Putamen (tissue), 1 donor: Measurements from ENCODE around the gene WNT9B.

Experiments
- DNase-seq: peaks from one replicate; pipeline ENCODE4 v3.0.0-alpha.2; 2016; ENCODE audit warnings: low spot score

The WNT9B gene

DNA sequence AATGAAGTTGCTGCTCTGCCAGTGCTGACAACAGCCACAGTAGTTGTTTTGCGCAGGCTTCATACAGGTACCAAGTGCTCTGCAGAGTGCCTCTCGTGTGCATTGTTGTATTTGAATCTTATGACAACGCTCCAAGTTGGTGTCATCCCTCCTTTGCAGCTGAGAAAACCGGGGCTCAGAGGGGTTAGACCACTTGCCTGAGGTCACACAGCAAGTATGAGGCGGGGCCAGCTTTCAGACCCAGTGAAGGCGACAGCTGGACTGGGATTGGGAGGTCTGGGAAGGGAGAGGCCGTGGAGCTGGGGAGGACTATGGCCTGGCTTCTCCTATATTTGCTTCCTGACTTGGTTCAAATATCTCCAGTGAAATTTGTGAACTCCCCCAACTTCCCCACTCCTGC is 33.2 kb downstream of the WNT9B start:
- DNase-seq = no peak

DNA sequence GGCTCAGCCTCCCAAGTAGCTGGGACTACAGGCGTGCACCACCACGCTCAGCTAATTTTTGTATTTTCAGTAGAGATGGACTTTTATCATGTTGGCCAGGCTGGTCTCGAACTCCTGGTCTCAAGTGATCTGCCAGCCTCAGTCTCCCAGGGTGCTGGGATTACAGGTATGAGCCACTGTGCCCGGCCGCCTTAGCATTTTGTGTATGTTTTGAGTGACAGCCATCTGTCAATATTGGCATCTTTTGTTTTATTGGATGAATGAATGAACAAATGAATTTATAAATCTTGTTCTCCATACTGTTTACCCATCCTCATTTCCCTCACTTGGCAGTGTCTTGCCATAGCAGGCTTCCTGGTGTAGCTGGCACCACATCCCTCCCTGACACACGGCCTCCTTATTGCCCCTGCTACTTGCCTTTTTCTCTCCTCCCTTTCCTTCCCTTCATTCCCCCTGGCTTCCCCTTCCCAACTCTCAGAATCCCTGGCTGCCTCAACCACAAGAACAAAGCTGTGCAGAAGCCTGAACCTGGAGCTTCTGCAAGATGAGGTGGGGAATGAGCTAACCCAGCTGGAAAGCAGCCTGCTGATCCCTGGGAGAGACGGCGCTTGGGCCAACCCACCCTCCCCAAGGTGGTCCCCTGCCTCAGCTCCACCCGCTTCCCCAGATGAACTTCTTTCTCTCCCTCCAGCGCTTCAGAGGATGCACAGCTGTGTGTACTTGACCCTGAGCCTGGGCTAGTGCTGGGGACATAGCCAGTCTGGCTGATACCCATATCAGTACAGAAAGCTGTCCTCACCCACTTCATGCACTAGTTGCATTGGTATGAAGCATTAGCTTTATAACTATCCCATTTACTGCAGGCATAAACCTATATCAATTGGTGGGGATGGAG is 34.3 kb downstream of the WNT9B start:
- no peak for DNase-seq

DNA sequence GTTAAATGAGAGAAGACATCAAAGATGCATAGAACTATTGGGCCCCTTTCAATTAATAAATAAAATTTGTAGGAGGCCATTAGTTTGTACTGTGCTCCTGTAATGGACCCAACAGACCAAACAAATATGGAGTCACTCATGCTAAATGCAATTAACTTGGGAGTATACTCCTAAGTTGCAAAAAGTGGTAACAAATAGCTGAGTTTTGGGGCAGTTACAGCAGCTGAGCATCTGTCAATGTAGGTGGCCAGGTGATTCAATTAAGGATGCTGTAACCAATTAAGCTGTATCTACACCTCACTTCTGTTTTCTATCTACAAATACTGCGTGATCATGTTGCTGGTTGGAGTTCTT is 34.9 kb downstream of the WNT9B start:
- DNase-seq = no peak

DNA sequence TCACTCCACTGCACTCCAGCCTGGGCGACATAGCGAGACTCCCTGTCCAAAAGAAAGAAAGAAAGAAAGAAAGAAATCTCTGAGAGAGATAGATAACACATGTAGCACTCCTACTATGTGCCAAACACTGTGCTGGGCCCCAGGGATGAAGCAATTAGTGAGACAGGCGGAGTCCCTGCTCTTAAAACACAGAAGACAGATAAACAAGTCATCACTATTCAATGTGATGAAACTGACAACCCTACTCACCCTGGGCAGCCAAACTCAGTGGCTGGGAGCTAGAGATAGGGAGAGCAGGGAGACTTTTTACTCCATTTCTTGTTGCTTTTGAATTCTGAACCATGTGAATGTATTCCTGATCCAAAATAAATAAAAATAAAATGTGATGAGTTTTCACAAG is 36.3 kb downstream of the WNT9B start:
- DNase-seq = no peak

DNA sequence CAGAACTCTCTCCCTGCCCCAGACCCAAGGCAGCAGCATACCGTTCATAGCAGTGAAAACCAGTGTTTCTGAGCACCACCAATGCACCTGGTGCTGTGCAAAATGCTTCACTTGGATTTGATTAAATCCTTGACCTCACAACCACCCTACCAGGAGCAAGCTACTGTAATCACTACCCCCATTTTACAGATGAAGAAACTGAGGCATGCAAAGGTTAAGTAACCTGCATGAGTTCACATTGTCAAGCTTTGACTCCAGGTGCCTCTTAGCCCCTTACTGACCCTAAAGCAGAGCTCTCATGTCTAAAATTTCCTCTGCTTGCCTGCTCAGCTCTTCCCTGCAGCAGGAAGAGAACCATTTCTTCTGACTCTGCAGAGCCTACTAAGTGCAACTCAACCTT is 37.3 kb downstream of the WNT9B start:
- no peak for DNase-seq

DNA sequence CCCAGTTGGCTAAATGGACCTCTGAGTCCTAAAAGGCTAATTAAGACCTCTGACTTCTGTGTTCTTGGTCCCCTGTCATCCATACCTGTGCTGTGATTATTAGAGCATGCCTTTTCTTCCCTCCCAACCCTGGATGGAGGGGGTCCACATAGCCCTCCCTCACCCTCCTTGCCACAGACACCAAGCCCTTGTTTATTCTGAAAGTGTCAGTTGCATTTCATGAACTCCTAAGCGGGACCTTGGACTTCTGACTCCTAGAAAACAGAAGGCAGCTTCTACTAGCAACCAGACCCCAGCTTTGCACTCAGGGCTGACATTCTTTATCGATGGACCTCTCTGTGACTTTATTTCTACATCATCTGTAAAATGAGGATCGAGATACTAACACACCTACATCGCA is 38.1 kb downstream of the WNT9B start:
- DNase-seq = no peak

DNA sequence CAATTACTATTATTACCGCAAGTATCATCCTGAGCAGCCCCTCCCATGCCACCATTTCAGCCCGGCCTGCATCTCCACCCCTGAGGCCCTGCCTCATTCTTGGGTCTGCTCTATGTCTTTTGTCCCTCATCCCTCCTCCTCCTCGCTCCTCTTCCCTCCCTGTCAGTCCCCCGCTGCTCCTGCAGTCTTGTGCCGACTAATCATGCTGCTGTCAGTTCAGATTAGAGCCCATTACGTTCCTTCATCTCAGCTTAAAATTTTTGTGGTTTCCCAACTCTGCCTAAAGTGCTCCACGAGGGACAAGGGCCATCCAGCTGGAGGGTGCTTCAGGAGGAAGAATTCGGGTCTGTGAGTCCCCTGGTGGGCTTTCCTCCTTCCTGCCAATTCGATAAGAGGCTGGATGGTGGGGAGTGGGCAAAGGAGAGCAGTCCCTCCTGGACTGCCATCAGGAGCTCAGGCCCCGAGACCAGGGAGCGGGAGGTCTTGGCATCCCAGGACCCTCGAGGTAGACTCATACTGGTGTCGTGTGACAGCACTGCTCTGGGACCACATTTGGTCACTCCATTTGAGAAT is 38.7 kb downstream of the WNT9B start:
- no peak for DNase-seq

DNA sequence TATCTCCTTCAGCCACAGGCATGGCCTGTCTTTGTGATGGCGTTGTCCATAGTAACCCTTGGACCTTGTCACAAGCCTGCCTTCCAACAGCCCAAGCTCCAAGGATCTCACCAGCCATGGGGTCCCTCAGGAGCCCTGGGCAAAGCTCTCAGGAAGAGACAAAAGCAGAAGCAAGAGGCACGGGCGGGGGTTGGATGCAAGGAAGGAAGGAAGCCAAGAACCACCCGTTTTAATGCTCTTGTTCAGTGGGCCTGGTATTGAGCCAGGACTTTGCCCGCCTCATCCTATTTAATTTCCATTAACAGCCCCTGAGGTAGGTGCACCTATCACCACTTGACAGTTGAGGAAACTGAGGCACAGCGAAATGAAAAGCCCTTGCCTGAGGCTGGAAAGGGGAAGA is 39.3 kb downstream of the WNT9B start:
- DNase-seq = no peak

DNA sequence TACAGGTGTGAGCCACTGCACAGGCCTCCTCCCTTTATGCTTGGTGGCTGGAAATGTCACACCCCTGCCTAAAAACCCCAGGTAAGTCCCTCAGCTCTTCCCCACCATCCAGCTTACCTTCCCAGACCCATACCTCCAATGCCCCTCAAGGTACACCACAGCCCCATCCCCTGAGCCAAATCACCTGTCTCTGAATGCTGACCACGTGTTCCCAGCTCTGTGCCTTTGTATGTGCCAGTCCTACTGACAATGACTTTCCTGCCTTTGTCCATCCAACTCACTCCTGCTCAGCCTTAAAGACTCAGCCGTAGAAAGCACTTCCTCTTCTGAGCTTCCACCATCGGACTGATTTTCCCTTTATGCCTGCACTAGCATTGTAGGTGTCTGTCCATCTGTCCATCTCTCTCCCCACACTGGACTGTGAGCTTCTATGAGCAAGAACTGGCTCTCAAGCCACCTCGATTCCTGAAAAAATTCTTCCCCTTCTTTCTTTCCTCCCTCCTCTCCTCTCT is 40.9 kb downstream of the WNT9B start:
- no peak for DNase-seq

DNA sequence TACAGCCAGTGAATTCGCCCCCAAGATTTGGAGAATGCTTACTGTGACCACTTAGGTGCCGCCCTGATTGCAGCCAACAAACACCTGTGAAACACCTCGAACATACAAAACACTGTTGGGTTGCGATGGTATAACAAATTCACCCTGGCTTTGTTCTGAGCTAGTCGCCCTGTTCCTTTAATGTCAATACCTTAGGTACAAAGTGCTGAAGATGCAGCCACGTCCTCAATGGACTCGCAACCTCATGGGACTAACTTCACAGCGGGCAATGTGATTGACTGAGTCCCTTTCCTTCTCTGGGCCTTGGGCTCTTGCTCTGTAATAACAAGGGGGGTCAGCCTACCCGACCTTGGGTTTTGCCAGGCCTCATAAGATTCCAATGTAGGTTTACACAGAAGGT is 42.6 kb downstream of the WNT9B start:
- DNase-seq = no peak

DNA sequence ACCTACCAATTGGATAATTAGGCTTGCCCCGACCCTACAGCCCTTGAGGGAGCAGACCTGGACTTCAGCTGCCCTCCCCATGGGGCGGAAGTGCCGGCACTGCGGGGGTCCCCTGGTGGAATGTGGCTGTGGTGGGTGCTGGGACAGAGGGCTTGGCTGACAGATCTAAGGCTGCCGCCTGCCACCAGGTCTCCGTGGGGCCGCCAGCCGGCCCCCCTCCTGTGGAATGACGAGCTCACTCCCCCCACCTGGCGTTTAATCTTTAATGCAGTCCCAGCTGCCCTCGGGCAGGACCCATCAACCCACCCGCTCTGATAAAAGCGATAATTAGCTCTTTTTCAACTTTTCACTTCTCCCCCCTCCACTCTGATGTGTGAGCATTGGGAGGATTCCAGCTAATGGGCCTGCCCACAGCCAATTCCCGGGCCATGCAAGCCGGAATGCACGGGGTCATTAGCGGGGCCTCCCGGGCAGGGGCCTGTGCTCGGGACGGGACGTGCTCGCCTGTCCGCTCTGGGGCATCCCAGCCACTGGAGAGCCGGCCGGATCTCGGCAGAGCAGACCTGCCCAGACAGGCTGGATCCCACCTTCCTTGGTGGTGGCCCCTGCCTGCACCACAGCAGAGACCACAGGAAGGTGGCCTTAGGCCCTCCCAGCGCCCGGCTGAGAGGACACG is 43.2 kb downstream of the WNT9B start:
- no peak for DNase-seq

DNA sequence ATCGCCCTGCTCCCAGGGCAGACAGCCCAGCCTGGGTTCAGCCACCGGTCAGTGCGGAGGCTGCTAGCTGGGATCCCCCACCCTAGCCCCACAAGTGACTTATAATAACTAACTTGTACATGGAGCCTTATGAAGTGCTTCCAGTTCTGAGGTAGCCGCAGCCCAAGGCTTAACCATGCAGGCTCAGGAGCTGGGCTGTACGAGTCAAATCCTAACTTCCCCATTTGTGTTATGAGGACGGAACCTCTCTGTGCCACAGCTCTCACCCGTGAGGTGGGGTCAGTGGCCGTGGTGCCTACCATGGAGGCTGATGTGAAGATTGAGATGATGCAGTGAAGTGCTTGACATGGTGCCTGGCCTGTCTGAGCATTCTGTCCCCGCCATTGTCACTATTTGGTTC is 43.8 kb downstream of the WNT9B start:
- no peak for DNase-seq

DNA sequence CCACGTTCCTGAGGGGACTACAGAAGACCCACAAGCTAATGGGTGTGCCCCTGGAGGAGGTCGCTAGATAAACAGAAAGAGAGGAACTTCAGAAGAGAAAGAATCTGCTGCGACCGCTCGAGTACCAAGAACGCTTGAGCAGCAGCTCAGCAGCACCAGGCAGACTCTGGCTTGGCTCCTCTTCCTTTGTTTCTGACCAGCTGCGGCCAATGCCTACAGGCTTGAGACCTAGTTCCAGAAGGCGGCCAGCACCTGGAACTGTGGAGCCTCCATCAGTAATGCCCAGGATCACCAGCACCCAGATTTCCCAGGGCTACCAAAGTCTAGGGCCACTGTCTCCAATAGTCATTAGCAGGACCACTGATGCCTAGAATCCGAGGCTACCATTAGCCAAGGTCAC is 45.6 kb downstream of the WNT9B start:
- no peak for DNase-seq

DNA sequence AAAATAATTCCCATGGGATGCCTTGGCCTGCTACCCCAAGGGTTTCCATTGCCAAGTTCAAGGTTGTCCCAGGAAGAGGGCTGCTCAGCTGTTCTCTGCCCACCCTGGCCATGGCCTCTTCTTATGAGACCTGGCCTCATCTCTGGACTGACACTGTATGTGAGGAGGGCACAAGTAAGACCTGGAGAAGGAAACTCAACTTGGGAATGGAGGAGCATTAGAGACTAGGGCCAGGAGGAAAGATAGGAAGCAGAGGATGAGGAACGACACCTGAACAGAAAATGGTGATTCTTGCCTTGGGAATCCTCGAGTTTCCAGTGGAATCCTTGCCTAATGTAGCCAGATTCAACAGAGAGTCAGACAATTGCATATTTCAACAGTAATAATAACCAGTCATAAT is 47.0 kb downstream of the WNT9B start:
- no peak for DNase-seq

DNA sequence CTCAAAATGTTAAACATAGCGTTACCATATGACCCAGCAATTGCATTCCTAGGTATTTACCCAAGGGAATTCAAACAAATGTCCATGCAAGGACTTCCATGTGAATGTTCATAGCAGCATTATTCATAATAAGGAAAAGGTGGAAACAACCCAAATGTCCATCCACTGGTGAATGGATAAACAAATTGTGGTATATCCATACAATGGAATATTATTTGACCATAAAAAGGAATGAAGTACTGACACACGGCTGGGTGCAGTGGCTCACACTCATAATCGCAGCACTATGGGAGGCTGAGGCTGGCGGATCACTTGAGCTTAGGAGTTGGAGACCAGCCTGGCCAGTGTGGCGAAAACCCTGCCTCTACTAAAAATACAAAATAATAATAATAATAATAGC is 47.5 kb downstream of the WNT9B start:
- DNase-seq = no peak

DNA sequence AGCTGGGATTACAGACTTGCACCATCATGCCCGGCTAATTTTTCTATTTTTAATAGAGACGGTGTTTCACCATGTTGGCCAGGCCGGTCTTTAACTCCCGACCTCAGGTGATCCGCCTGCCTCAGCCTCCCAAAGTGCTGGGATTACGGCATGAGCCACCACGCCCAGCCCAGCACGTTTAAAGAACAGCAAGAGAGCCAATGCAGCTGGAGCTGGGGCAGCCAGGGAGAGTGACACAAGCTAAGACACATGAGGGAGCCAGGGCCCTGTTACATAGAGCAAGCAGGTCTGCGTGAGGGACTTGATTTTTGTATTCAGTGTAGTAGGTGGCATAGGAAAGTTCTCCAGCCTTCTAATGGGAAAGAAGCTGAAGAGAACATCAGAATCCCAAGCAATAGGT is 49.9 kb downstream of the WNT9B start:
- DNase-seq = no peak

DNA sequence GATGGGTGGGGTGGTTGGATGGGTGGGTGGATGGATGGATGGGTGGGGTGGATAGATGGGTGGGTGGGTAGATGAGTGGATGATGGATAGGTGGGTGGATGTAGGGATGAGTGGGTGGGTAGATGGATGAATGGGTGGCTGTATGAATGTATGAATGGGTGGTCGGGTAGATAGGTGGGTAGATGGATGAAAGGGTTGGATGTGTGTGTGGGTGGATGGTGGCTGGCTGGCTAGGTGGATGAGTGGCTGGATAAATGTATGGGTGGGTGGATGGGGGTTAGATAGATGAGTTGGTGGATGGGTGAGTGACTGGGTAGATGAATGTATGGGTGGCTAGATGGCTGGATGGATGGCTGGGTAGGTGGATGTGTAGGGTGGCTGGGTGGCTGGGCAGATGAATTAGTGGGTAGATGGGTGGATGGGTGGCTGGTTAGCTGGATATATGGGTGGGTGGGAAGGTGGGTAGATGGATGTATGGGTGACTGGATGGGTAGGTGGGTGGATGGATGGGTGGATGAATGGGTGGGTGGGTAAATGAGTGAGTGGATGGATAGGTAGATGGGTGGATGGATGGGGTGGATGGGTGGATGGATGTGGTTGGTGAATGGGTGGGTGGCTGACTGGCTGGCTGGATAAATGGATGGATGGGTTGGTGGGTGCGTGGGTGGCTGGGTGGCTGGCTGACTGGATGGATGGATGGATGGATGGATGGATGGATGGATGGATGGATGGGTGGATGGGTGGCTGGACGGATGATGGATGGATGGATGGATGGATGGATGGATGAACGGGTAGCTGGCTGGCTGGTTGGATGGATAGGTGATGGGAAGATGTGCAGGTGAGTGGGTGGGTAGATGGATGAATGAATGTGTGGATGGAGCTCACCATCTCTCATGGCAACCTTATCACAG is 52.6 kb downstream of the WNT9B start:
- DNase-seq = no peak

DNA sequence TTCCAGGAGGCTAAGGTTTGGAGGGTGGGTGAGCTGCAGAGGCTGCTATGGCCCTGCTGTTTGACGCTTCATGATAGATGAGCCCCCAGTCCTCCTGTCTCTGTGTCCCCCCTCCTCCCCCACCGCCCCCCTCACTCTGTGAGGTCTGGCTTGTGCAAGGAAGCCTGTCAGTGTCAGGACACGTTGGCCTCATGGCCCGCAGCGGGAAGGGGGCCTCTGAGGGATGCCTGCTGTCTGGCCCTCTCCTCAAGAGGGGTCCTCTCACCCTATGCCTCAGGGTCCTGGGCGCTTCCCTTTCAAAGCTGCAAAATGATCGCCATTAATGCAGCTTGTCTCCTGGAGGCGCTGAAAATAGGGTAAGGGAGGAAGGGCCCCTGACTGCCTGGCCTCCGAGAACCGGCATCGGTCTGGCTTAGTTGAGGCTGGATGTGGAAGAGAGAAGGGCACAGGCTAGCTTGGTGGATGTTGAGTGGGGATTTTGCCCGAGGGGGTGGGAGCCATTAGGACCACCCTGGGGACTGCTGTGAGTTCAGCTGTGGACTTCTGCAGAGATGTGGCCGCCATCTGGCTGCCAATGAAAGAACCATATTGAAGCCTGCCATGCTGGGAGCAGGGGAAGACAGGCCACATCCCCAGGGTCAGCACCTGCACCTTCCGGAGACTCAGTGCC is 56.8 kb downstream of the WNT9B start:
- DNase-seq = no peak

DNA sequence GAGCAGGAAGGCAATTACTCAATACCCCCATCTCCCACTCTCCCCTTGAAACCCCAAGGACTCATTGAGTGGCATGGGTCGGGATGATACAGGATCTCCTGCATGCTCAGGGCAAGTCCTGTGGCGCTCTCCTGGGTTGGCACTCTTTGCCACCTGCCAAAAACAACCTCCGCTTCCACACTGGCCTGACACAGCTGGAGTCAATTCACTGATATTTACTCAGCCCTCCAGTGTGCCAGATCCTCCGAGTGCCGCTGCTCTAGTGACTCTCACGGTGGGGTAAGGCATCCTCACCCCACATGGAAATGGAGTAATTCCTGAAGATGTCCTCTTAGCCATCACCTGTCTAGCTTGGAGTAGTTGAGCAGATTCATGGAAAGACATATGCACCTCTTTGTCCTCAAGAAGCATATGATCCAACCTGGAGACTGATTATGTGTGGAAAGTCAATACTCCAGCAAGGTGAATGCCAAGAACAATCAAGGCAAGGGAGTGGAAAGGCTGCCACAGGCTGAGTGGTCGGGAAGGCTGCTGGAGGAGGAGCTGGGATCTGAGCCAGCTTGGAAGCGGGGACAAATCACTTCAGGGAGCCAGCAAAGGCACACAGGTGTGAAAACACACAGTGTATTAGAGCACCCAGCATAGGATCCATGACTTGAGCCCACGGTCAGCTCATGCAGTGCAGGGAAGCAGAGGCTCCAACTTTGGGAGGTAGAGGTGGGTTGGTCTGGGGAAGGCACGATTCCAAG is 59.0 kb downstream of the WNT9B start:
- DNase-seq = no peak

DNA sequence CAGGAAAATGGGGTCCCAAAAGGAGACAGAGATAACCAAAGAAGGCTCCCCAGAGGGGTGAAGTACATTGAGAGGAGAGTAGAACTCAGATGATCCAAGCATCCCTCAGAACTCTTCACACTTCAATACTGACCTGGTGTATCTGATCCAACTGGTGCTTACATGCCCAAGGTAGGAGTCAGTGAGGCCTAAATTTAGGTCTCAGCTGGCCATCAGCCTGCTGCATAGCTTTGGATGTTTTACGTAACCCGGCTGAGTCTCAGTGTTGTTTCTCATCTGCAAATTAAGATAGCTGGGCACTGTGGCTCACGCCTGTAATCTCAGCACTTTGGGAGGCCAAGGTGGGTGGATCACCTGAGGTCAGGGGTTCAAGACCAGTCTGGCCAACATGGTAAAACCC is 59.9 kb downstream of the WNT9B start:
- DNase-seq = no peak

DNA sequence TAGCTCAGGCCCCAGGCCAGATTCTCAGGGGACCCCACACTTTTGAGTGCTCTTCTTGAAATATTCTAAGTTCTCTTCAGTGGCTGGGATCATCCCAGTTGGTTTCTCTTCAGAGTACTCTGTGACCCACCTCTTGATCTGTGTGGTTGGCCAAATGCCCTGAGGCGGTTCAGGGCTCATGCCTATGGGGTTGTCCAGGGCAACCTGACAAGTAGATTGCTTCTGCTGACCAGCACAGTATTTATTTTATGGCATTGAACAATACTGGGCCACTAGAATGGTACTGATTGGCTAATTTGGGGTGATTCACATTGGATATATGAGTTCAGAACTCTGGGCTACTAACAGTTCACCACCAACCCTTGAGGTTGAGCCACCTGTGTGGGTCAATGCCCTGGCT is 64.2 kb downstream of the WNT9B start:
- no peak for DNase-seq
